ENCODE measurements around the gene KIF26B.

The KIF26B gene

DNA sequence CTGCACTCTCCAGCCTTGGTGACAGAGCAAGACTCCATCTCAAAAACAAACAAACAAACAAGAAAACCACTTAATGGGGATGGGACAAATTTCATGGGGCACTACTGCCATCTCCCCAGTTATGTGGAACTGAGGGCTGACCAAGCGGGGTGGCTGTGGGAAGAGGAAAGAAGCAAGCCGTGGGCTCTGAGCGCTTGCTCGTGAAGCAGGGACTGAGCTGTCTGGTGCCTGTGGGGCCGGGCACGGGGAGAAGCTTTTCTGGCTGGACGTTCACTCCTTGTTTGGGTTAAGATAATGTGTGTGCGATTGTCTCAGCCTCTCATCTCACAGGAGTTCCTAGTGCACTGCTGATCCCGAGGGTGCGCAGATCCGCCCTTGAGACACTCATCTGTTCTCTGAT, 22.0 kb upstream of the KIF26B start:
- no peak for DNase-seq (ENCODE audit: low spot score)

GRCh38 chr1:245133995-245134715, 20.6 kb upstream of the KIF26B start:
- DNase-seq (ENCODE audit: low spot score): peak; percentile 78

DNA sequence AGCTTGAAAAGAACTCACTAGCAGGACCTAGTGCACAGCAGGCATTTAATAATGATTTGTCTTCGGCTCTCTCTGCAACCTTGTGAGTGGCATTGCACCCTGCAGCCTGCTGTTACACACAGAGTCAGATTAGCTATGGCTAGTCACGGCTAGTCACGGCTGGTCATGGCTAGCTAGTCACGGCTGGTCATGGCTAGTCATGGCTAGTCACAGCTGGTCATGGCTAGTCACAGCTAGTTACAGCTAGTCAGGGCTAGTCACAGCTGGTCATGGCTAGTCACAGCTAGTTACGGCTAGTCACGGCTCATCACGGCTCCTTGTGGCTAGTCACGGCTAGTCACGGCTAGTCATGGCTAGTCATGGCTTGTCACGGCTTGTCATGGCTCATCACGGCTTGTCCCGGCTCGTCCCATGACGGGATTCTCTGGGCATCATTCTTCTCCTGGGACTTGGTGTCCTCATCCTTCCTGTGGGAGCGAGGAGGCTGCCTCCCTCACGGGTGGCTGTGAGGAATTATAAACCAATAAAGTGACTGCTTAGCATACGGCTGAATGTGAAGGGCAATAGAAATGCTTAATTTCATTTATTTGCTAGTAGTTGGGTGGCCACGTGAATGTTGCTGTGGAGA, 12.5 kb upstream of the KIF26B start:
- no peak for DNase-seq (ENCODE audit: low spot score)

GRCh38 chr1:245142976-245143375, 11.8 kb upstream of the KIF26B start:
- DNase-seq (ENCODE audit: low spot score): no peak

GRCh38 chr1:245143849-245144248, 10.9 kb upstream of the KIF26B start:
- no peak for DNase-seq (ENCODE audit: low spot score)

DNA sequence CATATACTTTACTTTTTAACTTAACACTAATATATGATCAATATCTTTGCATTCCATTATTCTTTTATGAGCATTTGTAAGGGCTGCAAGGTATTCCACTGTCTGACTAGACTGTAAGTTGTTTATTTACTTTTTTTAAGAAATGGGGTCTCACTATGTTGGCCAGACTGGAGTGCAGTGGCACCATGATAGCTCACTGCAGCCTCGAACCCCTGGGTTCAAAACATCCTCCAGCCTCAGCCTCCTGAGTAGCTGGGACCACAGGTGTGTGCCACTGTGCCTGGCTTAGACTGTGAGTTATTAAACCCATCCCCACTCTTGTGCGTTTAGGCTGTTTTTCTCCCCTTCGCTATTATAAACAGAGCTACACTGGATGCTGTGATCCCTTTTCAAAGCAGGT, 6.7 kb upstream of the KIF26B start:
- no peak for DNase-seq (ENCODE audit: low spot score)

DNA sequence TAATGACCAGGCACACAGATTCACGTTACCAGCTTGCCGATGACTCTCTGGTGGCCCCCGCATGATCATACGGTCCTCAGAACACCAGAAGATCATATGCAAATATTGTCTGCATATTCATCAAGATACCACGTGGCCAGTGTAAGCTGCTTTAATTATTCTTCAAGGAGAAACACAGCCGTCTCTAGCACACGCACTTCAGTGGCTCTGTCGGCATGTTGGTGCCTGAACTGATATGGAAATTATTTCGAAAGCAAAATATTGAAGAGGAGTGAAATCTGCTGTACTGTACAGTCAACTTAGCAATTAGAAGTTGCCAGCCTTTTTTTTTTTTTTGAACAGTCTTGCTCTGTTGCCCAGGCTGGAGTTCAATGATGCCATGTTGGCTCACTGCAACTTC, 5.9 kb upstream of the KIF26B start:
- no peak for DNase-seq (ENCODE audit: low spot score)

- DNase-seq (ENCODE audit: low spot score): peak; percentile 81
These were observed 1.7 kb upstream of the KIF26B start for GRCh38 chr1:245153081-245153551.

DNA sequence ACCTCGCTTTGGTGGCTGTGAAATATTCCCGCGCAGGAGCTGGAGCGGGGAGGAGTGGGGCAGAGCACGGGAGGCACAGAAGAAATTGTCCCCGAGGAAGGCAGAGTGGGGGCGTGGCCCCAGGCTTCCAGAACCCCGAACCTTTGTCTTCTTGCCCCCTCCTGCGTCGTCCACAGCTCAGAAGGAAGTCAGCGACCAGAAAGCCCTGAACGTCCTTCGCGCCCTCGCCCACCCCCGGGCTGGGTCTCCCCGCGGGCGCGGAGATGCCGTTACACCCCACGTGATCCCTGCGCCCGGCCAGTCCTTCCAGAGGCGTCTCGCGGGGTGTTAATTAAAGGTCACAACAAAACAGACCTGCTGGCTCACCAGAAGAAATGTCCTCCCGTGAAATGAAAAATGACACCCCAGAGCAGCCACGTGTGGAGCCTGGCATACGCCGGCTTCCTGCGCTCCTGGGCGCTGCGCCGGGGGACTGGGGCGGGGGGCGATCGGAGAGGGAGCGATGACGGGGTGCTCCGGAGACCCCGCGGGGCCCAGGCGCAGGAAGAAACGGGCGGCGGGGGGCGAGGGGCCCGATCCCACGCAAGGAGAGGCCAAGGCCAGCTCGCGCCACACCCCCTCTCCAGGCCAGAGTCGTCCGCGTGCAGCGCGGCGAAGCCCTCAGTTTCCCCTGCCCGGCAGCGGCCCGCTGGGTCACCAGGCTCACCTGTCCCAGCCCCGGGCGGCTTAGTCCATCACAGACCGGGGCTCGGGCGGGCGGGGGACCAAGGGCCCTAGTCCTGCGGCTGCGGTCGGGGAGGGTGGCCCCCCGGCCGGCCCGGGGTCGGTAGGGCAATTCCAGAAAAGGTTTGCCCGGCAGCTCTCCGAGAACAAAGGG, 995 bp upstream of the KIF26B start:
- DNase-seq (ENCODE audit: low spot score): peak; percentile 58

GRCh38 chr1:245155272-245156040, 671 bp downstream of the KIF26B start:
- peak; percentile 59 for DNase-seq (ENCODE audit: low spot score)

DNA sequence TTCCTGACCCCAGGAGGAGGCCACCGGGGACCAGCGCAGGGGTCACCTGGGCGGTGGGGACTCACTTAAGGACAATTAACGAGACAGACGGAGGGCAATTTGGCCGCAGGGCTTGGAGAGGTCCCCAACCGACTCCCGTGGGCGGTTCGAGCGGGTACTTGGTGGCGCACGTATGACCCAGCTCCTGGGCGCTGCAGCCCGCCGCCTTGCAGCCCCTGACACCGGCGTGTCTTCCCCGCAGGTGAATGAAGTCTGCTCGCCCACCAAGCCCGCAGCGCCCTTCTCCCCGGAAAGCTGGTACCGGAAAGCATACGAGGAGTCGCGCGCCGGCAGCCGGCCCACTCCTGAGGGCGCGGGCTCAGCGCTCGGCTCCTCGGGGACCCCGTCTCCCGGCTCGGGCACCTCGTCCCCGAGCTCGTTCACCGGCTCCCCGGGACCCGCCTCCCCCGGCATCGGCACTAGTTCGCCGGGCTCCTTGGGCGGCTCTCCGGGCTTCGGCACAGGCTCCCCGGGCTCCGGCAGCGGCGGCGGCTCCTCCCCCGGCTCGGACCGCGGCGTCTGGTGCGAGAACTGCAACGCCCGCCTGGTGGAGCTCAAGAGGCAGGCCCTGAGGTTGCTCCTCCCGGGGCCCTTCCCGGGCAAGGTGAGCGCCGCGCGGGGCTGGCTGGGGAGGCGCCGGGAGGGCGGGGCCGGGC, 1.4 kb downstream of the KIF26B start:
- peak; percentile 80 for DNase-seq (ENCODE audit: low spot score)

DNA sequence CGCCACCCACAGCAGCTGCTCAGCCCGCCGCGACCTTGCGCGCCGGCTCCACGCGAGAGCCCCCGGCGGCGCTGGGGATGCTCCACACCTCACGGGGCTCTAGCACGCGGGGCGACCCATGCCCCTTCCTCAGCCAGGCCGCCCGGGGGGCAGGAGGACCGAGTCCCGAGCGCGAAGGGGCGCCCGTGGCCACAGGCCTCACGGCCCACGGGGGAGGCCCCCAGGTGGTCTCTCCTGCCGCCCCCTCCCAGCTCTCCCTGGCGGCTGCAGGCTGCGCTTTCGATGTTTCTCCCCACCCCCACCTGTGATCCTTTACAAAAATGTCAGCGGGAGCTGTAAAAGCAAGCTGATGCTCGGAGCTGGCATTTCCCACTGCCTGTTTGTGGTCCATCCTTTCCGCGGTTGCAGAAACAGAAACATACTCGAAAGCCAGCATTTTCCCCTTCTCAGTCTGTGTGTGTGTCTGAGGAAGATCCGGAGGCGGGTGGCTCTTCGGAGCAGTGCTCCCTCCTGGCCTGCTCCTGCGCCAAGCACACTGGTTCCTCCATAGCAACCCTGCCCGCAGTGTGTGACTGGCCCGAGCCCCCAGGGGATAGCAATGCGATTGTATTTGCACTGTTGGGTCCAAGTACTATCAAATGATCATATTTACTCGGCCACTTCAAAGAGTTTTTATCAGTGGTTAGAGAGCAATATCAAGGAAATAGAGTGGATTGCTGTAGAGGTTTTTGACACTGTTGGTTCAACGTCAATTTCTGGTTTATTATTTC, 2.1 kb downstream of the KIF26B start:
- DNase-seq (ENCODE audit: low spot score): peak; percentile 58

DNA sequence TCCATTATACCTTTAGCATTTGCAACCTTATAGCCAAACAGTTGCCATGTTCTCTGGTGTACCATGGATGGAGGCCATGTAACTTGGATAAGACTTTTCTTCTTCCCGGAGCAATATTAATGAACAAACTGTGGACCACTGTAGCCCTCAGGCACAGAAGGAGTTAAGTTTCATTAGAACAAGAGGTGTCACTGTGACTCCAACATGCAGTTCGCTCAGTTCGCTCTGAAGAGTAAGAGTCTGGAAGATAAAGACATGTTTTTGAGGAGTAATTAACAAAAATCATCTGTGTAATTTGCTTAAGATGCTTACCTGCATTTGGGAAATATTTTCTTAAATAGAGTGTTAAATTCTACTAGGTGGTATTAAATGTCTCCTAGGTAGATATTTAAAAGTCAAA, 4.1 kb downstream of the KIF26B start:
- DNase-seq (ENCODE audit: low spot score): no peak

DNA sequence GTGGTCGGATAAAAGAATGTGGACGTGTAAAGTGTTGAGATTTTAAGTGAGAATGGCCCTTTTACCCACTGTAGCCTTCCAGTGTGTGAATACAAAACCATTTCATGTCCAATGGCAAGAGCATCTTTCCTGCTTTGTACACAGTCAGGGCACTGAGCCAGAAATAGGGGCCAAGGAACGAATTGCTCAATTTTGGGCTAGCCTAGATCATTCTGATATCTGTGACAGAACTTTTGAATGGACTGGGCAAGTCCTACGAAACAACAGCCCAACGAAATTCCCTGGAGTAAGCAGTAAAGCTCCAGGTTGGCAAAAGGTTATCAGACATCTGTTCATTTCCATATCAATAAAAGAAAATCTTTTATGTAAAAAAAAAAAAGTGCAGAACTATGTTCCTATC, 5.5 kb downstream of the KIF26B start:
- DNase-seq (ENCODE audit: low spot score): no peak

- no peak for DNase-seq (ENCODE audit: low spot score)
These were observed 6.1 kb downstream of the KIF26B start for GRCh38 chr1:245160741-245161400.

DNA sequence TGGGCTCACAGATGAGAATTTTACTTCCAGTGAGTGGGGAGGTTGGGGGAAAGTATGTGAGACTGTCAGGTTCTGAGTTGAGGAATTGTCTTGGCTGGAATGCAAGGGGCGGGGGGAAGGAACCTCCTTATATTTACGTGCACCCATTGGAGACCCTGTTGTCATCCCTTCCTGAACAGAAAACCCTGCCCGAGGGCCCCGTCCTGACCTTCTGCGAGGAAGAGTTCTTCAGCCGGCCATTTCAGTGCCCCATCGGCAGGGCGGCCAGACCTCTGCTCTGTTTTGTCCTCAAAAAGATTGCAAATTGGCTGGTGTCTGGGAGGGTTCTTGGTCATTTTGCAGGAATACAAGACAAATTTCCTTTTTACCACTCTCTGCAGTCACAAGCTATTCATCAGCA, 7.1 kb downstream of the KIF26B start:
- no peak for DNase-seq (ENCODE audit: low spot score)

DNA sequence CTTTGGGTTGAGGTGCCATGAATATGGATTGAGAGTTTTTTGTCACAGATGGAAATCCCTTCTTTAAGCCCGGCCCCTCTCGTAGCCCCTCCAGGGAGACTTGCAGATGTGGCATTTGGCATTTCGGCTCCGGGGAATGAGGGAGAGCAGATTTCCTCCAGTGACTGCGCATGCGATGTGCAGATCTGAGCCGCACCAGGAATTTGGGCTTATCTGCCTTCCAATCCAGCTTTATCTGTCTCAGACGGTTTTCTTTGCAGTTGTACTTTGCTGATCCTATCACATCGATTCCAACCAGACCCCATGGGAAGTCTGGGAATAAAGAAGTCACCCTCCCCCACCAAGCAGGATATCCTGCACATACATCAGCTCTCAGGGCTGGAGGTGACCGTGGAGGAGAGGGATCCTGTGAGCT, 11.7 kb downstream of the KIF26B start:
- DNase-seq (ENCODE audit: low spot score): peak; percentile 90

DNA sequence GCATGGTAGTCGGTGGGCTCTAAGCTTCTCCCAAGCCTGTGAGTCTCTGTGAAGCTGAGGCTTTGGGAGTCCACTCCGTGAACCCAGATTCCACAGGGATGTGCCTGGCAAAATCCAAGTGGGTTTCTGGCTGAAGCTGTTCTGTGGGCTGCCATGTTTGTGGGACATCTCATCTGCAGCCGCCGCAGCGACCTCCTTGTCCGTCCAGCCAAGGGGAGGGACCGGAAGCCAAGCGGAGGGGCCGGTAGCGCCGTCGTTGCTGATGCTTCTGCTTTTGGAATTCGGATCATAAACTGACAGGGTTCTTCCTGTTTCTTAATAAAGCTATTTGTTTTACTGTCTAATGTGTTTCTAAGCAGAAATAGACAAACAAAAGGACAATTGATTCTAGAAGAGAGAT, 13.3 kb downstream of the KIF26B start:
- DNase-seq (ENCODE audit: low spot score): no peak

- no peak for DNase-seq (ENCODE audit: low spot score)
These were observed 14.1 kb downstream of the KIF26B start for GRCh38 chr1:245168906-245169305.

DNA sequence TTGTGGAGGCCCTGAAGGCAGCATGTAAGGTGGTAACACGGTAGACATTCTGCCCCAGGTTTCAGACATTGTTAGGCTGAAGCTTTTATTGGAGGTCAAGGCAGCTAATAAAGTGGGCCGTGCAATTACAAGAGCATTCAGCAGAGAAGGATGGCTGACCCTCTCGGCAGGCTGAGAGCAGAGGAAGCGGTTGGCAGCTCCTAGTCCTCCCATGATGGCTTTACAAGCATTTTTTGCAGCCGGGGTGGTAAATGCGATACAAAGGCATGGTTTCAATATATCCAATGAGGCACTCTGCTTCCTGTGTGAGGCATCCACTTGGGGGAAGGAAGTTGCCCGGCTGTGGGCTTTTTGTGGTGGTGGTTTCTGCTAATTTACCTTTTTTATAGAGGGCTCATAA, 14.6 kb downstream of the KIF26B start:
- DNase-seq (ENCODE audit: low spot score): no peak

Measured in SK-N-DZ (cell line).